HG03520 (cell line): Measurements from ENCODE around the gene SSBP4.

Experiments used
- ATAC-seq: cut with Tn5 transposase; IDR thresholded peaks from one replicate; pipeline ENCODE4 v1.9.1; 2021; ENCODE audit warnings: mild to moderate bottlenecking, moderate library complexity; ENCODE audit not compliant: unreplicated experiment

Gene SSBP4

DNA sequence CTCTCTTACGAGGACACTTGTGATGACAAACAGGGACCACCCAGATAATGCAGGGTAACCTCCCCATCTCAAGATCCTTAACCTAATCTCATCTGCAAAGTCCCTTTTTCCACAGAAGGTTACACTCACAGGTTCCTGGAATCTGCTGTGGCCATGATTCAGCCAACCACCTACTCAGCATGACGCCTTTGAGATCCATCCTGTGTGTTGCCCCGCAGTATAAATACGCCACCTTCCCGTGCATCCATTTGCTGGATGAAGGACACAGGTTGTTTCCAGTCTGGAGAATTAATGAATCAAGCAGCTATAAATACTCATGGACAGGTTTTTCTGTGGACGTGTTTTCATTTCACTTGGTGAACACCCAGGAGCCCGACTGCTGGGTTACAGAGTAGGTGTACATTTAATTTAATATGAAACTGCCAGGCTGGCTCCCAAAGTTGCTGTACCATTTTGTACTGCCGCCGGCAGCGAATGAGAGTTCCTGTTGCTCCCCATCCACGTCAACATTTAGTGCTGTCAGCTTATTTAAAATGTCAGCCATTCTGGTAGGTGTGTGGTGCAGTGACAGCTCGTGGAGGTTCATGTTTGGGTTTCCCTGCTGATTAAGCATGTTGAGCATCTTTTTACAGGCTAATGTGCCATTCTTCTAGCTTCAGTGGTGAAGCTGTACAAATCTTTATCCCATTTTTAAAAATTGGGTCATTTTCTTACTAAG lies 62.5 kb downstream of the SSBP4 start:
- ATAC-seq: no peak

DNA sequence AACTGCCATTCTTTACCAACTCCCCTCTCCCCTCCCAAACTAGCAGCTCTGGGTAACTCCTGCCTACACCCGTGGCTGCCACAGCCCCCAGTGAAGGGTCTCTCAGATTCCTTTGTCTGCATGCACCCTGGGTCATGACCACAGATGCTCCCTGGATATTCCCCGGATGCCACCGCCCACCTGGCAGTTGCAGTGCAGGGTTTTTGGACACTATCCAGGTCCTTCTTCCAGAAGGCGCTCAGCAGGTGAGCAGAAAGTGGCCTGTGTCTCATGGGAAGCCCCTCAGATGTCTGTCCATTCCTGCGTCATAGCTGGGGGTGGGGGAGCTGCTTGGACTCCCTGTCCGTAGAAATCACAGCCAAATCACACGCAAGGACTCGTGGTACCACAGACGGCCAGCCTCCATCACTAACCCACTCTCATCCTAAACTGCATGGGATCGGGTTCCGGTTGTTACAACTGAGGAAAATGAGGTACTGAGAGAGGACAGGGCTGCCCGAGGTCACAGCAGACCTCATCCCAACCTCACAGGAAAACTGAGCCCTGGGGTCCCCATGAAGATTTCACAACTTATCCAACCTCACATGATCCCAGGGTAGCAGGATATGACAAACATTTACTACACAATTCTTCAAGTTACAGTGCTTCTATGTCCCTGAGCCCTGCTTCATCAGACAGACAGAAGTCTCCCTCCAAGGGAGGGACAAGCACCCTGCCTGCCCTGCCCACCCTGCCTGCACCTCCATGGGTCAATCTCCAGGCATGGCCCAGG lies 64.1 kb downstream of the SSBP4 start:
- no peak for ATAC-seq
